ENCODE measurements around the gene MRPS17.

Gene MRPS17

GRCh38 chr7:55973747-55974250, 22.1 kb downstream of the MRPS17 start:
- no peak for DNase-seq

- DNase-seq: no peak
Observed at GRCh38 chr7:55975988-55976633, 24.4 kb downstream of the MRPS17 start.

GRCh38 chr7:55977831-55978230, 26.2 kb downstream of the MRPS17 start:
- no peak for DNase-seq

DNA sequence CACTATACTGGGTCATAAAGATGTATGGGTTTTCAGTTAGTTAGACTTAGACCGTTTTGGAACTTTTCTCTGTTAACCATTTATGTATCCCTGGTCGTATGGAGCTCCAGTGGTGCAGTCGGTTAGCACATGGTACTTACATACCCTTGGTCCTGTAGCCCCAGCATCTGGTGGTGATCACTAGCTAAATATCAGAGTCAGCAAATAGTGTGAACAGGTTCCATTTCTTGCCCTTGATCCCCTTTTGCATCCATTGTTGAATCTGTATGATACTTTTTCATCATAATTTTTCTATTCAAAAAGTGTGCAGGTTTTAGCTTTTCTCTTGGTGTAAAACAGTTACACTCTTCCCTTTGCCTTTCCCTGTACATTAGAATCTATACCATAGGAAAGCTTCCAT, 28.6 kb downstream of the MRPS17 start:
- DNase-seq: no peak

- no peak for DNase-seq
Observed at GRCh38 chr7:55983537-55983936, 31.9 kb downstream of the MRPS17 start.

GRCh38 chr7:55992346-55992745, 40.7 kb downstream of the MRPS17 start:
- DNase-seq: no peak

DNA sequence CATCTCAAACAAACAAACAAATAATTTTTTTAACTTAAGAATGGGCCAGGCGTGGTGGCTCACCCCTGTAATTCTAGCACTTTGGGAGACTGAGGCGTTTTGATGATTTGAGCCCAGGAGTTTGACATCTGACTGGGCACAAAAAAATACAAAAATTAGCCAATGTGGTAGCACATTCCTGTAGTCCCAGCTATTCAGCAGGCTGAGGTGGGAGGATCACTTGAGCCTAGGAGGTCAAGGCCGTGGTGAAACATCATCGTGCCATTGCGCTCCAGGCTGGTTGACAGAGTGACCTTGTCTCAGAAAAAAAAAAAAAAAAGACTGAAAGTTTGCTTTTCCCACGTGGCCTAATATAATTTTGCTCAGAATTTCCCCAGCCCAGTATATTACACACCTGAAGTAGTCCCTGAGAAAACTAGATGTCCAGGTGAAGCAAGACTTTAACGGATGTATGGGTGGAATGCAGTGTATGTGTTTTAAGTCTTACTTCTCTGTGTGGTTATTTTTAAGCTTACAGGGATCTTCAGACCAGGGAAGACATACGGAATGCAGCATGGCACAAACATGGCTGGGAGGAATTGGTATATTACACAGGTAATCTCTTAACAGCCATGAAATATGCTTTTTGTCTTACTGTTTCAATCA, 45.3 kb downstream of the MRPS17 start:
- DNase-seq: no peak

GRCh38 chr7:56003749-56004148, 52.1 kb downstream of the MRPS17 start:
- DNase-seq: no peak

All from effector CD8-positive, alpha-beta T cell (primary cell).